ENCODE measurements around the gene FOXO1.

Gene FOXO1

GRCh38 chr13:40635315-40635995 is 31.0 kb downstream of the FOXO1 start:
- DNase-seq: no peak

- no peak for DNase-seq
Measured at GRCh38 chr13:40632915-40633314, 33.5 kb downstream of the FOXO1 start.

GRCh38 chr13:40631605-40632004 is 34.8 kb downstream of the FOXO1 start:
- no peak for DNase-seq

- no peak for DNase-seq
Measured at GRCh38 chr13:40629678-40630384, 36.6 kb downstream of the FOXO1 start.

- no peak for DNase-seq
Measured at GRCh38 chr13:40626977-40627376, 39.5 kb downstream of the FOXO1 start.

GRCh38 chr13:40626561-40626960 is 39.9 kb downstream of the FOXO1 start:
- no peak for DNase-seq

GRCh38 chr13:40624986-40625385 is 41.5 kb downstream of the FOXO1 start:
- DNase-seq: no peak

- no peak for DNase-seq
Measured at GRCh38 chr13:40624383-40624782, 42.1 kb downstream of the FOXO1 start.

GRCh38 chr13:40622761-40623160 is 43.7 kb downstream of the FOXO1 start:
- DNase-seq: no peak

GRCh38 chr13:40622246-40622645 is 44.2 kb downstream of the FOXO1 start:
- DNase-seq: no peak

- DNase-seq: no peak
Measured at GRCh38 chr13:40619479-40619814, 47.0 kb downstream of the FOXO1 start.

GRCh38 chr13:40618581-40619478 is 47.6 kb downstream of the FOXO1 start:
- DNase-seq: no peak

GRCh38 chr13:40617801-40618356 is 48.6 kb downstream of the FOXO1 start:
- no peak for DNase-seq

- DNase-seq: no peak
Measured at GRCh38 chr13:40615619-40616018, 50.8 kb downstream of the FOXO1 start.

GRCh38 chr13:40613914-40614313 is 52.5 kb downstream of the FOXO1 start:
- no peak for DNase-seq

- DNase-seq: peak; percentile 56
Measured at GRCh38 chr13:40613192-40613818, 53.1 kb downstream of the FOXO1 start.

- DNase-seq: no peak
Measured at GRCh38 chr13:40612041-40612440, 54.4 kb downstream of the FOXO1 start.

- DNase-seq: no peak
Measured at GRCh38 chr13:40611635-40612034, 54.8 kb downstream of the FOXO1 start.

- no peak for DNase-seq
Measured at GRCh38 chr13:40611004-40611403, 55.4 kb downstream of the FOXO1 start.

GRCh38 chr13:40609972-40610726 is 56.3 kb downstream of the FOXO1 start:
- DNase-seq: peak; percentile 62

GRCh38 chr13:40608308-40608707 is 58.1 kb downstream of the FOXO1 start:
- no peak for DNase-seq

GRCh38 chr13:40605573-40605972 is 60.9 kb downstream of the FOXO1 start:
- no peak for DNase-seq
